Panc1 (cell line): ENCODE results near the gene CPNE4. TPM values are rescaled to one million over a fixed set of nuclear protein-coding genes. Genes with fewer than 3 reads are reported as not detected.

Experiments used
- ATAC-seq: fragments of 200-7000 bp; cut with Tn5 transposase; 2 replicates; pipeline ENCODE4 v1.9.1; 2020; ENCODE audit warnings: mild to moderate bottlenecking, moderate library complexity
- BruUV-seq: library from RNA; stranded (reverse); fragments of 400-500 nt; replicated peaks from 2 replicates; lab custom pipeline; 2021; lab: Mats Ljungman, UMichigan
- CTCF ChIA-PET: fragments of 300-600 bp; sonication (Branson Sonifier 250); formaldehyde crosslinking; loops from one replicate; lab custom pipeline; 2022; ENCODE audit warnings: antibody characterized with exemption; lab: Charles Lee
- POLR2A ChIA-PET: fragments of 300-600 bp; sonication (Branson Sonifier 250); formaldehyde crosslinking; loops from one replicate; lab custom pipeline; 2022; ENCODE audit warnings: antibody characterized with exemption; lab: Charles Lee
- DNase-seq: peaks from one replicate; pipeline ENCODE4 v3.0.0-alpha.2; 2010; ENCODE audit warnings: low read depth, low spot score
- H3K27ac ChIP-seq: 2 replicates; pipeline ENCODE4 v1.5.1; 2011; ENCODE audit warnings: mild to moderate bottlenecking, low read length, inconsistent platforms
- H3K27me3 ChIP-seq: fragments of 200-500 bp; sonication (Bioruptor generic); 2 replicates; pipeline ENCODE4 v1.6.0; 2014; ENCODE audit warnings: low read length, inconsistent platforms; ENCODE audit not compliant: control insufficient read depth, insufficient read depth
- H3K36me3 ChIP-seq: fragments of 200-500 bp; sonication (Bioruptor generic); 2 replicates; pipeline ENCODE4 v1.5.1; 2014; ENCODE audit warnings: inconsistent platforms, mild to moderate bottlenecking, low read length, moderate library complexity; ENCODE audit not compliant: control insufficient read depth, insufficient read depth
- H3K4me1 ChIP-seq: 2 replicates; pipeline ENCODE4 v1.5.1; 2011; ENCODE audit warnings: inconsistent platforms, mild to moderate bottlenecking, low read length, moderate library complexity; ENCODE audit not compliant: control insufficient read depth, insufficient read depth
- H3K4me3 ChIP-seq, 2 experiments: 2 replicates each; pipeline ENCODE4 v1.5.1; 2011 to 2012; ENCODE audit warnings: low read depth in 2 of 2, low read length in 2 of 2, mild to moderate bottlenecking in 2 of 2, inconsistent platforms in 1 of 2, moderate library complexity in 1 of 2
- H3K9me3 ChIP-seq: fragments of 200-500 bp; sonication (Bioruptor generic); 2 replicates; pipeline ENCODE4 v1.5.1; 2014; ENCODE audit warnings: low read depth, mild to moderate bottlenecking, inconsistent platforms, low read length, moderate library complexity; ENCODE audit not compliant: control insufficient read depth, insufficient read depth
- POLR2AphosphoS5 ChIP-seq: IDR thresholded peaks from 2 replicates; pipeline ENCODE4 v1.6.1; 2012; ENCODE audit warnings: mild to moderate bottlenecking, low read depth, low read length, moderate library complexity
- REST ChIP-seq, 2 experiments: IDR thresholded peaks; 2 replicates each; pipeline ENCODE4 v1.6.1; 2011 to 2012; ENCODE audit warnings: low read depth in 2 of 2, control low read depth in 1 of 2, low read length in 1 of 2, mild to moderate bottlenecking in 1 of 2, moderate library complexity in 1 of 2; ENCODE audit not compliant: insufficient read depth in 1 of 2
- SIN3A ChIP-seq: IDR thresholded peaks from 2 replicates; pipeline ENCODE4 v1.6.1; 2012; ENCODE audit warnings: low read depth, mild to moderate bottlenecking, low read length, moderate library complexity, borderline replicate concordance; ENCODE audit not compliant: insufficient read depth
- TCF7L2 ChIP-seq: IDR thresholded peaks from 2 replicates; pipeline ENCODE4 v1.6.1; 2011; ENCODE audit warnings: mild to moderate bottlenecking, low read depth, low read length, inconsistent platforms
- in situ Hi-C: cut with HindIII; loops from 2 replicates; pipeline ENCODE4 v1.10.0; 2016; ENCODE audit warnings: low sequenced_read_pairs, low pct_unique_long_range_greater_than_20kb
- intact Hi-C: fragments of 100-400 bp; cut with micrococcal nuclease; formaldehyde crosslinking; loops from one replicate; pipeline ENCODE4 v1.10.0; 2022; ENCODE audit not compliant: unreplicated experiment
- total RNA-seq: library from RNA; stranded (reverse); gene quantifications from one replicate; pipeline ENCODE4 v1.2.1, GENCODE V29; 2021; ENCODE audit not compliant: unreplicated experiment
- TF ChIP-seq, protein P1 (sequence below): fragments of 450-650 bp; IDR thresholded peaks from 2 replicates; pipeline ENCODE4 v1.5.1; 2017; ENCODE audit warnings: mild to moderate bottlenecking

Gene CPNE4
- total RNA-seq, 1 experiment from 2014 or later = not detected

- TF ChIP-seq, protein P1, sequence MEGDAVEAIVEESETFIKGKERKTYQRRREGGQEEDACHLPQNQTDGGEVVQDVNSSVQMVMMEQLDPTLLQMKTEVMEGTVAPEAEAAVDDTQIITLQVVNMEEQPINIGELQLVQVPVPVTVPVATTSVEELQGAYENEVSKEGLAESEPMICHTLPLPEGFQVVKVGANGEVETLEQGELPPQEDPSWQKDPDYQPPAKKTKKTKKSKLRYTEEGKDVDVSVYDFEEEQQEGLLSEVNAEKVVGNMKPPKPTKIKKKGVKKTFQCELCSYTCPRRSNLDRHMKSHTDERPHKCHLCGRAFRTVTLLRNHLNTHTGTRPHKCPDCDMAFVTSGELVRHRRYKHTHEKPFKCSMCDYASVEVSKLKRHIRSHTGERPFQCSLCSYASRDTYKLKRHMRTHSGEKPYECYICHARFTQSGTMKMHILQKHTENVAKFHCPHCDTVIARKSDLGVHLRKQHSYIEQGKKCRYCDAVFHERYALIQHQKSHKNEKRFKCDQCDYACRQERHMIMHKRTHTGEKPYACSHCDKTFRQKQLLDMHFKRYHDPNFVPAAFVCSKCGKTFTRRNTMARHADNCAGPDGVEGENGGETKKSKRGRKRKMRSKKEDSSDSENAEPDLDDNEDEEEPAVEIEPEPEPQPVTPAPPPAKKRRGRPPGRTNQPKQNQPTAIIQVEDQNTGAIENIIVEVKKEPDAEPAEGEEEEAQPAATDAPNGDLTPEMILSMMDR = no peak
- TF ChIP-seq SIN3A = no peak
- no peak for TF ChIP-seq REST (IDR thresholded peaks at IDR 0.05; ENCODE audit: insufficient read depth in 1 of 2, low read depth in 2 of 2, low read length in 1 of 2)
- no peak for TF ChIP-seq TCF7L2
- TF ChIP-seq POLR2AphosphoS5 = no peak
- ChIA-PET POLR2A (no interaction called here), CTCF (no interaction called here)
- DNase-seq (no peak), ATAC-seq (no peak)
- H3K27ac ChIP-seq = no peak overlapping the region
- H3K4me1 ChIP-seq = peaks cover 21% of the 10 kb centered on the region; the same call in 1 of the 2 replicates
- H3K36me3 ChIP-seq = peaks cover 15% of the 10 kb centered on the region
- H3K27me3 ChIP-seq = 0 out of 2 replicates have a peak, but pooled peaks cover 3% of the 10 kb centered on the region
- H3K4me3 ChIP-seq = no peak overlapping the region
- BruUV-seq = no TSS peak
- no peaks in the 10 kb centered on the region for H3K9me3 ChIP-seq
- intact Hi-C loops (no loop called here), in situ Hi-C loops (no loop called here)
These were observed 529.4 kb downstream of the CPNE4 start for GRCh38 chr3:131505421-131505820.

DNA sequence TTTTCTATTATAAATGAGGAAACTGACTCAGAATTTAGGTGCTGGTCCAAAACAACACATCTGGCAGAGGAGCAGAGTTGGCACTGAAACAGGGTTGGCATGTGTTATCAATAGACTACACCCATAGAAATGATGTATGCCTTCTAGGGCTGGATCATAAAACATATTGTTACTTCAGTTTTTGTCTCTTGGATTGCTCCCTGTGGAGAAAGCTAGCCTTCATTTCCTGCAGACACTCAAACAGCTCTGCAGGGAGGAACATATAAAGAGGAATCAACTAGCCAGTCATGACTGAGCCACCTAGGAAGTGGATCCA is 531.5 kb downstream of the CPNE4 start:
- DNase-seq (no peak), ATAC-seq (no peak)
- peaks cover 33% of the 10 kb centered on the region for H3K36me3 ChIP-seq
- ChIA-PET CTCF (no interaction called here), POLR2A (no interaction called here)
- peak overlapping the region; percentile 99 for H3K4me3 ChIP-seq
- BruUV-seq = no TSS peak
- H3K27ac ChIP-seq = peak overlapping the region; percentile 99
- H3K27me3 ChIP-seq = 0 out of 2 replicates have a peak, but pooled peaks cover 3% of the 10 kb centered on the region
- TF ChIP-seq POLR2AphosphoS5 (no peak), SIN3A (no peak), REST (IDR thresholded peaks at IDR 0.05; ENCODE audit: insufficient read depth in 1 of 2, low read depth in 2 of 2, low read length in 1 of 2) (no peak), TCF7L2 (no peak)
- TF ChIP-seq, protein P1 = no peak
- no peaks in the 10 kb centered on the region for H3K9me3 ChIP-seq
- H3K4me1 ChIP-seq = peaks cover 21% of the 10 kb centered on the region; the same call in 1 of the 2 replicates
- in situ Hi-C loops = no loop called here
- intact Hi-C loops = no loop called here
